ENCODE results near the gene ANKRD45.
"Not testable (repeated sequence)": the region's sequence is repeated elsewhere in the genome, so short reads cannot be mapped to it uniquely, and the experiment has no call there.

The ANKRD45 gene

DNA sequence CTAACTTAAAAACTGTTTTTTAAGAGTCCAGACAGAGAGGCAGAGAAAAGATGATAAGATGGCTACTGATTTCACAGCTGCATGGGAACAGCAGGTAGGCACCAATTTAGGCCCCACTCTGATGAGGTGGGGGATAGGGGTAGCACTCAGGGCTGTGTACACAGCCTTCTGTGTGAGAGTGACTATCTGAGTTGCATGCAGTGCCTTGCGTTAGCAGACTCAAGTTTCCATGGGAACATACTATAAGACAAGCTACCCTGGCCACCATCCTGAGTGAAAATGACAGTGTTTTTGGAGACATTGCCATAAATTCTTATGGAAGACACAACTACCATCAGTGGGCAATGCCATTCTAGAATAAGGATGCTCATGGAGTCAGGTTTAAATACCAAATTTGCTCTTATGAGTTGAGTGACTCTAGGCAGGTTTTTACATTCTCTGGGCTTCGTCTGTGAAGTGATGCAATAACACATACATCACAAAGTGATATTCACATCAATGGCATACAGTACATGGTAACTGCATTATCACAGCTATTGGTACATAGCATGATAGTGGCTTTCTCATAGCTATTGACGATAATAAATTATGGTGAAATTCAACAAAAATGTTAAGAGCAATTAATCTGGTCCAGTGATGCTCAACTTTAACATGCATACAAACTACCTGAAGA, 97.3 kb downstream of the ANKRD45 start:
- no peak for DNase-seq (ENCODE audit: low read depth in 2 of 2)

DNA sequence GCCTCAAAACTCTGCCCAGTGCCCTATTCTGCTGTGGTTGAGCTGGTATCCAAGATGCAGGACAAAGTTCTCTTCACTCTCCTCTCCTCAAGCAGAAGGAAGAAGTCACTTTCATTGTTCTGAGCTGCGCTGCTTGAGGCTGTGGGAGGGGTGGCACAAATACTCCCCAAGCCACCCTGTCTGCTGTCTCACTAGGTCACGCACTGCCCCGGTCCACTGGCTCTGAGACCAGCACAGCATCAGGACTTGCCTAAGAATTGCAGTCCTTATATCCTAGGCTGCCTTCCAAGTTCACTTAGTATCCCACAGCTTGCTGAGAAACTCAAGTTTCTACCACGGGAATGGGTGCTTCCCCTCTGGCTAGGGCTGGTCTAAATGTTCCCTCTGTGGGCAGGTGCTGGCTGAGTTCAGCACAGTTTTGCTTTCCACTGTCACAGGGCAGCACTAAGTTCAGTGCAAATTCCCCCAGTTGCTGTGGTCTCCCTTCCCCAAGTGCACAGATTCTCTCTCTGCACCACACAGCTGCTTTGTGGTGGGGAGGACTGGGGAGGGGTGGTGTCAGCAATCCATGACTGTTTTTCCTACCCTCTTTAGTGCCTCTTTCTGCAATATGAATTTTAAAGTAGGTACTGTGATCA, 99.2 kb downstream of the ANKRD45 start:
- no peak for DNase-seq (ENCODE audit: low read depth in 2 of 2)

DNA sequence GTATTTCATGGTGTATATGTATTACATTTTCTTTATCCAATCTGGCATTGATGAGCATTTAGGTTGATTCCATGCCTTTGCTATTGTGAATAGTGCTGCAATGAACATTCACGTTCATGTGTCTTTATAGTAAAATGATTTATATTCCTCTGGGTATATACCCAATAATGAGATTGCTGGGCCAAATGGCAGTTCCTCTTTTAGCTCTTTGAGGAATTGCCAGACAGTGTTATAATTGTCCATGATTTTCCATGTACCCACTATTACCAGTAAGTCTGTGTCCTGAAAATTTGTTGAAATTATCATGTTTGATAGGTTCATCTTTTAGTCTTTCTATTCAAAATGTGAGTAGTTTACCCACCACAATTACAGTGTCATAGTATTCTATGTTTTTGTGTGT, 101.2 kb downstream of the ANKRD45 start:
- no peak for DNase-seq (ENCODE audit: low read depth in 2 of 2)

DNA sequence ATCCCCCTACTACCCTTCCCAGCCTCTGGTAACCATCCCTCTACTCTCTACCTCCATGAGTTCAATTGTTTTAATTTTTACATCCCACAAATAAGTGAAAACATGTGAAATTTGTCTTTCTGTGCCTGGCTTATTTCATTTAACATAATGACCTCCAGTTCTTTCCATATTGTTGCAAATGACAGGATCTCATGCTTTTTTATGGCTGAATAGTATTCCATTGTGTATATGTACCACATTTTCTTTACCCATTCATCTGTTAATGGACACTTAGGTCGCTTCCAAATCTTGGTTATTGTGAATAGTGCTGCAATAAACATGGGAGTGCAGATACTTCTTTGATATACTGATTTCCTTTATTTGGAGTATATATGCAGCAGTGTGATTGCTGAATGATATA, 105.8 kb downstream of the ANKRD45 start:
- DNase-seq (ENCODE audit: low read depth in 2 of 2) = not testable (repeated sequence)

DNA sequence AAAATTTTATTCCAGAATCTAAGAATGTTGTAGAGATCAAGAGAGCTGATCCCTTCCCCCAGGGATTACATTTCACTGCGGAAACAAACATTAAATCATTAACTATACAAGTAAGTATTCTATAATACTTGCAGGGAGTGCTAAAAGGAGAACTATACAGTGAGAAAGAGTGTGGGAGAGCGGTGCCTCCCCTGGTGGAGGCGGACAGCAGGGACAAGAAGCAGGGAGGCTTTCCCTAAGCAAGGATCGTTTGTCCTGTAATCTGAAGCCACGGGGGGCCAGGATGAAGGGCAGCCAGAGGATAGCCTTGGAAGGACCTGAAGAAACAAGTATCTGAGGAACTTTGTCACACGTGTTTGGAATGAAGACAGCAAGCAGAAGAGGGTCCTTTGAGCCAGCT, 106.8 kb downstream of the ANKRD45 start:
- no peak for DNase-seq (ENCODE audit: low read depth in 2 of 2)

DNA sequence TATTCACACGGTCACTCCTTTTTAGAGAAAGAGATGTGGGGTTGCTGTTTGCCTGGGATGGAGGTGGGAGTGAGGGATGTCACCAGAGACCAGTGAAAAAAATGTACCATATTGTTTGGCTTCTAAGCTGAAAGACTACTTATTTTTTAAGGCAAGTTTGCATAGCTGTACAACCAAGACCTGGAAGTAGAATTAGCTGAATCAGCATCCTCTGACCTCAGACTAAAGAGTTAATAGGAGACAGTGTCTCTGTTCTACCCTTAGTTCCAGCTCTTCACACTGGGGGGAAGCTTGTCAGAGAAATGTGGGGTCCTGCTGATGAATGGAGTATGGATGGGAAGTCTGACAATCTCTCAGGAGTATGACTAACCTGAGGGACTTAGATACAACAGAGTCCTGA, 108.4 kb downstream of the ANKRD45 start:
- no peak for DNase-seq (ENCODE audit: low read depth in 2 of 2)

DNA sequence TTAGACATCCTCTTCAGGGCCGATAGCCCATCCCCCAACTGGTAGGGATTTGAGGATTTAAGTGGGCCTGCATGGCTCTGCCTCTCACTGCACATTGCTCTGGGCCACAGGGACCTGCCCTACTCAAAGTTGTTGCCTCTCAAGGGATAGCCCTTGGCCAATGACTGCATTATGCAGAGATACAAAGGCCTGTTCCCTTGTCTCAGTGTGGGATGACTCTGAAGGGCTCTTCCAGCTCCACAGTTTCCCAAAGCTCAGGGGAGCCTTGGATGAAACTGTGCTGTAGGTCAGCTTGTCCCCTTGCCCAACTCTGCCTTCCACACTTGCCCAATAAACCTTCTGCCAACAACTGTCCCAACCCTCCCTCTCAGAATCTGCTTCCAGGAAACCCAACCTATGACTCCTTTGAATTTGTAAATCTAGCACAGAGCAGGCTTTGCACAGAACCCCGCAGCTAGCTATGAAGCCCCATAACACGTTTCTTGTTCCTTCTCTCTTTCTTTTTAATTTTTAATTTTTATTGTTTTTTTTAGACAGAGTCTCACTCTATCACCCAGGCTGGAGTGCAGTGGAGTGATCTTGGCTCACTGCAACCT, 109.3 kb downstream of the ANKRD45 start:
- no peak for DNase-seq (ENCODE audit: low read depth in 2 of 2)

Data from stimulated activated CD4-positive, alpha-beta T cell treated with anti-CD3 and anti-CD28 coated beads, Interleukin-1b, Interleukin-23, amount 100 ng/mL, for 1 hour (primary cell).